Measurements from ENCODE around the gene PROSER2. TPM values are rescaled to one million over a fixed set of nuclear protein-coding genes. Genes with fewer than 3 reads are reported as not detected.

The PROSER2 gene
- total and polyA plus RNA-seq, 2 of the 13 experiments (the other 11 are each of a cell fraction or from before 2014, with no cell fraction given) = 6.9 to 7.7 TPM

DNA sequence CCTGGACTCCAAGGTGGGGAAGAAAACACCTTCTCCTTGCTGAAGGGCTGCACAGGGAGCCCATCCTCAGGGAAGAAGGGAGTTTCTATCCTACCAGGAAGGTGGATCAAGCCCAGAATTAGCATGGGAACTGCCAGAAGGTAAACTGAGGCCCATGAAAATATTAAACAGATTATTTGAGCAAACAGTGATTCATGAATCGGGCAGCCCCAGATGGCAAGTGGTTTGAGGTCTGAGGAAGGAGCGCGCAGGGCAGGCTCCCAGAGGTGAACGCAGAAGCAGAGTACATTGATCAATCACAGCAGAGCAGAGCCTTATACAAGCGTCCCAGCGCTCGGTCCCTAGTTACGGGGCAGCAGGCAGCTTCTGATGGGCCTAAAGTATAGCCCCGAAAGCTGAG, 35.8 kb upstream of the PROSER2 start:
- POLR2A ChIA-PET = no interaction called here
- 59% methylated on average over 5 of the region's 9 CpGs for WGBS (ENCODE audit: low lambda C conversion rate)
- CTCF ChIA-PET (ENCODE audit: low intra/inter-chr PET ratio, low total read pairs) = no interaction called here

More for the DNA sequence above, 35.8 kb upstream of the PROSER2 start:
- H3K4me2 ChIP-seq (ENCODE audit: low read depth, low read length) = no peak overlapping the region
- ATAC-seq (no peak), FAIRE-seq (no peak), DNase-seq (ENCODE audit: low spot score) (no peak)
- in situ Hi-C loops (cut with HindIII; ENCODE audit: extremely low pct_ligation_motif_present, low pct_unique_long_range_greater_than_20kb) = no loop called here
- H3K27me3 ChIP-seq (ENCODE audit: control insufficient read depth in 1 of 2, insufficient read depth in 2 of 2, low read length in 2 of 2) = peaks cover 0 to 27% of the 10 kb centered on the region in 2 experiments; a peak in 3 of 5 replicates
- no peak overlapping the region for H3K27ac ChIP-seq (ENCODE audit: extremely low read length, insufficient read depth, low read length)
- intact Hi-C loops (cut with micrococcal nuclease; ENCODE audit: unreplicated experiment) = no loop called here
- BruUV-seq (replicated peaks) = no TSS peak
- H3K4me1 ChIP-seq (ENCODE audit: insufficient read depth, low read length) = peaks cover 12% of the 10 kb centered on the region
- no peaks in the 10 kb centered on the region for H3K9me3 ChIP-seq (ENCODE audit: low read length)
- H3K36me3 ChIP-seq (replicated peaks in 1 of 2; ENCODE audit: control insufficient read depth in 1 of 2, insufficient read depth in 2 of 2, low read length in 2 of 2) = no peaks in the 10 kb centered on the region
- no peak overlapping the region for H3K4me3 ChIP-seq (replicated peaks in 1 of 3; ENCODE audit: insufficient read depth in 1 of 3, low read depth in 2 of 3, low read length in 3 of 3)
- H3K9ac ChIP-seq (ENCODE audit: insufficient read depth, low read depth, low read length) = no peak overlapping the region
- H2AFZ ChIP-seq (ENCODE audit: low read length) = no peak overlapping the region
- TF ChIP-seq ZNF784 (CRISPR knock-in tag; IDR thresholded peaks at IDR 0.05; ENCODE audit: borderline replicate concordance) (no peak), EEA1 (CRISPR knock-in tag; IDR thresholded peaks at IDR 0.05; ENCODE audit: borderline replicate concordance) (no peak), RCOR2 (CRISPR knock-in tag; IDR thresholded peaks at IDR 0.05) (no peak), SCMH1 (CRISPR knock-in tag; IDR thresholded peaks at IDR 0.05; ENCODE audit: borderline replicate concordance) (no peak), DZIP1 (CRISPR knock-in tag; IDR thresholded peaks at IDR 0.05) (no peak)
- H3K79me2 ChIP-seq (ENCODE audit: insufficient read depth, low read length) = no peaks in the 10 kb centered on the region
- no peaks in the 10 kb centered on the region for H4K20me1 ChIP-seq (ENCODE audit: insufficient read depth, low read length)

Measured in HepG2 (cell line).